Dedifferentiated amniotic fluid mesenchymal stem cell (primary cell): Measurements from ENCODE around the gene ELFN1.

Experiments used
- DNase-seq: peaks from one replicate; pipeline ENCODE4 v3.0.0-alpha.2; 2016; ENCODE audit errors: extremely low spot score

The ELFN1 gene

GRCh38 chr7:1642291-1642731 lies 27.8 kb upstream of the ELFN1 start:
- DNase-seq, result no peak

DNA sequence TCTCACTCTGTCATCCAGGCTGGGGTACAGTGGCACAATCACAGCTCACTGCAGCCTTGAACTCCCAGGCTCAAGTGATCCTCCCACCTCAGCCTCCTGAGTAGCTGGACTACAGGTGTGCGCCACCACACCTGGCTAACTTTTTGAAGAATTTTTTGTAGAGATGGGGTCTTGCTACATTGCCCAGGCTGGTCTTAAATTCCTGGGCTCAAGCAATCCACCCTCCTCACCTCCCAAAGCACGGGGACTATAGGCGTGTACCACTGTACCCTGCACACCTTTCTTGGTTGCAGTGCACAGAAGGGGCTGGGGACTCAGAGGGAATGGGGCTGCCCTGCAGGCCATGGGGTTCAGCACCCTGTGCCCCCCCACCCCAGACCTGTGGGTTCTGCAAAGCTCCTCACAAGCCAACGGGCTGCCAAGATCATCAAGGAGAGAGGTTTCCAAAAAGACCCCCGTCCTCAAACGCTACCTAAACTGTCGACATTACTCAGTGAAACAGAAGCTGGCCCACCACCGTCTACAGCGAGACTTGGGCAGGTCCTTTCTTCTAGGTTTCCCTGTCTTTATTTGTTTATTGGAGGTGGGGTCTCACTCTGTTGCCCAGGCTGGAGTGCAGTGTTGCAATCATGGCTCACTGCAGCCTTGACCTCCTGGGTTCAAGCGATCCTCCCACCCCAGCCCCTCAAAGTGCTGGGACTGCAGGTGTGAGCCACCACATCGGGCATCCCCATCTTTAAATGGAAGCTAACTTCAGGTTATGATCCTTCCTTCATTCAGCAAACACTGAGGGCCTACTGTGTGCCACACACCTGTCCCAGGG lies 26.6 kb upstream of the ELFN1 start:
- no peak for DNase-seq

GRCh38 chr7:1644341-1645070 lies 25.6 kb upstream of the ELFN1 start:
- DNase-seq, result no peak

DNA sequence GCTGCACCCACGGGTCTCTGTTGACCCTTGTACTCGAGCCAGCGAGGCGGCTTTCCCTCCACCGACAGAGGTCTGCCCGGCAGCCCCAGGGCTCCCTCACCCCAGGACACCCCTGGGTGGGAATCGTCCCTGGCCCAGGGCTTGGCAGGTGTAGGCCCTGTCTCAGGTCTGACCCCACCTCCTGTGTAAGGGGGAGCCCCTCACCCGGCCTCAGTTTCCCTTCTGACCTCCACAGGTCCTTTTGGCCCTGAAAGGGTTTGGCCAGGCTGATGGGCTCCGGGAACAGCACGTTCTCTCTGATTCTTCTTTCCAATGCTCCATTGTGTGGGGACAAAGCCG lies 25.0 kb upstream of the ELFN1 start:
- no peak for DNase-seq

DNA sequence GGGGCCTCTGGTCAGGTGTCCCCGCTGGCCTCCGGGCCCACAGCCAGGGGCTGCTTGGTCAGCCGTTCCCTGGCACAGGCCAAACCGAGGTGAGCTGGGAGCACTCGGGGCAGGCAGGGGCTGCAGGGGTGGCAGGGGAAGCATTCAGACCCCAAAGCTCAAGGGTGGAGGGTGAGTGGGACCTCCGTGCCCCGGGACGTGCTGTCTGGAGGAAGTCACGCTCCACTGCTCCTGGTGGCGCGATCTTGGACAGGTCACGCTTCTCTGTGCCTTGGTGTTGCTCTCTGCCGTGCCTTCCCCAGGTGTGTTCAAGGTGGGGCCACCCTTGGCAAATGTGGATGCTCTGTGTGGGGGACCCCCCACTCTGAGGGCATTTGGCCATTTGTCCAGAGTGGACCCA lies 24.6 kb upstream of the ELFN1 start:
- DNase-seq, result no peak

DNA sequence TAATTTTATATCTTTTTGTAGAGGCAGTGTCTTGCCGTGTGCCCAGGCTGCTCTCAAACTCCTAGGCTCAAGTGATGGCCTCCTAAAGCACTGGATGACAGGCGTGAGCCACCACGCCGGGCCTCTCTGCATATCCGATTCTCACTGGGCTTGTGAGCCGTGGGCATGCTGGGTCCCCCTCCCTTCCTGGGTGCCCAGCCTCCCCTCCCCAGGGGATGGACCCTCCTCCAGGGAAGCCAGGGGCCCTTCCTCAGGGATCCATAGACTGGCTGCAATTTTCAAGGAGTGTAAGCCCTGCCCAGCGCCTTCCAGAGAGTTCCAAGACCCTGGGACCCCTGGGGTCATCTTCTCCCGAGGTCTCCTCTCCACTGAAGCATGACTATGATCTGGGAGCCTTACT lies 23.7 kb upstream of the ELFN1 start:
- DNase-seq, result no peak

GRCh38 chr7:1646957-1647891 lies 22.9 kb upstream of the ELFN1 start:
- DNase-seq, result no peak

GRCh38 chr7:1647961-1648672 lies 22.0 kb upstream of the ELFN1 start:
- no peak for DNase-seq

DNA sequence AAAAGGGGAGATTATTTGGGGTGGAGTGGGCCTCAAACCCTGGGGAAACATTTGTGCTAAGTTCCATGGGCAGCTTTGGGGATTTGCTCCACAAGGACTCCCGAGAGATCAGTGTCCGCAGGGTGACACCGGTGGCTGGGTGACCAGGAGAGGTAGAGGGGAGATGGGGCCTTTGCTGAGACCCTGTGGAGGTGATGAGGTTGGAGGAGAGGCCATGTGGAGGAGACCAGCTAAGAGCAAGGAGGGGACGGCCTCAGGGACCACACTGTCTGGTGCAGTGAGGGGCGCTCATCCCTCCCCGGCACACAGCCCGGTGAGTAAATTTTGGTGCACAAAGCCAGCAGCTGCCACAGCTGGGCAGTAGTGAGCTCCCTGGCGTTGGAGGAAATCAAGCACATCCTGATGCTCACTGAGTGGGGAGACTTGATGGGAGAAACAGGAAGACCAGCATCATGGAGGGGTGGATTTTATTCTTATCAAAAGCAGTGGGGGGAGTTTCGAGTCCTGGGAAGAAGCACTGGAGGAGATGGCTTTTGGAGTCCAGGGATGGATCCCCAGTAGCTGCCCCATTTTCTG lies 20.2 kb upstream of the ELFN1 start:
- no peak for DNase-seq

DNA sequence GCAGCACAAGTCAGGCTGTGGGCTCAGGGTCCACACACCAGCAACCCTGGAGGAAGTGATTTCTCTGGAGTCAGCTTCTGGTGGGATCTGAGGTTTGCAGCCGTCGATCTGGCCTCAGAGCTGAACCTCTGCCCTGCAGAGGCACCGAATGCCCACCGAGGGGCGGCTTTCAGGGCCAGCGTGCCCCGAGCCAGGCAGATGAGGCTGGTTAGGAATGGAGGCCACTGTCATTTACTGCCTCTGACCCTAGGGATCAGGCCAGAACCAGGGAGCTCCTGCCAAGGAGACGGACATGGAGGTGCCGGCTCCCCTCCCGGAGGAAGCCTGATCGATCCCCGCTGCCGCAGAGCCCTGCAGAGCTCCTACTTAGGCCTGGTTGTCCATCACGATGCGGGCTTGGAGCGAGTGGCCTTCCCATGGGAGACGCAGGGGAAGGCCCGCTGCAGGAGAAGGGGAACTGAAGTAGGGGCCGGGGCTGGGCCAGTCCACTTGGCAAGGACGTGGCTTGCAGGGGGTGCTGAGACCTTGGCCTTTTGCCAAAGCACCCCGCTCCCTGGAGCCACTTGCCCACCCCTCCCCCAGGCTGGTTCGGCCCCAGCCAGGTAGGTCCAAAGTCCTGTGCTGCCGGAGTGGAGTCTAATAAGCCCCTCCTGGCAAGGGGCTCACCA lies 19.6 kb upstream of the ELFN1 start:
- DNase-seq, result no peak

- no peak for DNase-seq
Observed at GRCh38 chr7:1651031-1651446, 19.0 kb upstream of the ELFN1 start.

- no peak for DNase-seq
Observed at GRCh38 chr7:1651891-1652290, 18.2 kb upstream of the ELFN1 start.

- DNase-seq, result no peak
Observed at GRCh38 chr7:1653500-1653899, 16.6 kb upstream of the ELFN1 start.

GRCh38 chr7:1654111-1654510 lies 16.0 kb upstream of the ELFN1 start:
- no peak for DNase-seq

- DNase-seq, result no peak
Observed at GRCh38 chr7:1654738-1655475, 15.2 kb upstream of the ELFN1 start.

GRCh38 chr7:1659696-1660095 lies 10.4 kb upstream of the ELFN1 start:
- no peak for DNase-seq

GRCh38 chr7:1661461-1661860 lies 8.6 kb upstream of the ELFN1 start:
- DNase-seq, result no peak

- DNase-seq, result no peak
Observed at GRCh38 chr7:1662101-1662500, 8.0 kb upstream of the ELFN1 start.

GRCh38 chr7:1662767-1663166 lies 7.3 kb upstream of the ELFN1 start:
- DNase-seq, result no peak

DNA sequence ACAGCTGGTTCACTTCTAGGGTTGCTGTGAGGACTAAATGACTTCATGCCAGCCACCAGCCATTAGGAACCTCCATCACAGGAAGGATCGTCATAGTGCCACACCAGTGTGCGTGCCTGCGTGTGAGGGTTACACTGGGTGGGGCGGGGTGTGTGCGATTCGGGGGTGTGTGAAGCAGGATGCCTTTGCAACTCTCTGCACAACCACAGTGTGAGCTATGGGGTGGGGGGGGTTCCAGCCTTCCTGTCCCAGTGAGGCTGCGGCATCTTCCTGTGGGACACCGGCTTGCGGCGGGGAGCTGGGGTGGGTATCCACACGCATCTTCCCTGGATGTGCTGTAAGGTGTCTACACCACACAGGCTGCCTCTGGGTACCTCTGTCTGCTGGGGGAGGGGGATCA lies 6.9 kb upstream of the ELFN1 start:
- DNase-seq, result no peak
